HepG2 (cell line): Measurements from ENCODE around the gene ATP1A1. TPM values are rescaled to one million over a fixed set of nuclear protein-coding genes. Genes with fewer than 3 reads are reported as not detected.

Experiments
- ATAC-seq: fragments of 200-7000 bp; cut with Tn5 transposase; 3 replicates; pipeline ENCODE4 v1.9.1; 2020; ENCODE audit warnings: mild to moderate bottlenecking, moderate library complexity
- BruUV-seq: library from RNA; stranded (reverse); fragments of 400-500 nt; replicated peaks from 2 replicates; lab custom pipeline; 2021; lab: Mats Ljungman, UMichigan
- CTCF ChIA-PET: fragments of 300-600 bp; formaldehyde crosslinking; extraction: SDS; loops from one replicate; lab custom pipeline; 2021; ENCODE audit warnings: low total read pairs, inconsistent platforms, low intra/inter-chr PET ratio; lab: Yijun Ruan, JAX
- POLR2A ChIA-PET: fragments of 350-600 bp; sonication (Branson Sonifier 250); formaldehyde crosslinking; loops from one replicate; lab custom pipeline; 2020; ENCODE audit warnings: antibody characterized with exemption, inconsistent platforms; lab: Yijun Ruan, JAX
- DNase-seq: peaks from one replicate; pipeline ENCODE4 v3.0.0-alpha.2; 2015; ENCODE audit warnings: low spot score
- FAIRE-seq: peaks from 3 replicates; lab custom pipeline; 2011; peaks lifted over from hg19 to GRCh38; lab: Jason Lieb, UNC
- H2AFZ ChIP-seq: one replicate; pipeline ENCODE4 v1.6.1; 2011; ENCODE audit warnings: low read length, inconsistent platforms
- H3K27ac ChIP-seq: fragments of 300-600 bp; 3 replicates; pipeline ENCODE4 v1.8.0; 2011; ENCODE audit warnings: mixed run types, mild to moderate bottlenecking, mixed read lengths, low read length, inconsistent platforms; ENCODE audit not compliant: insufficient read depth; ENCODE audit errors: extremely low read length
- H3K27me3 ChIP-seq, 2 experiments: fragments of 200-600 bp in 1 of 2; 2 replicates in 1 of 2; 3 replicates in 1 of 2; pipeline versions ENCODE4 v1.6.0 to v1.8.0; 2011; ENCODE audit warnings: low read length in 2 of 2, mild to moderate bottlenecking in 2 of 2, moderate library complexity in 2 of 2, inconsistent platforms in 1 of 2; ENCODE audit not compliant: insufficient read depth in 2 of 2, control insufficient read depth in 1 of 2
- H3K36me3 ChIP-seq, 2 experiments: fragments of 200-600 bp in 1 of 2; replicated peaks in 1 of 2; 2 replicates in 1 of 2; 3 replicates in 1 of 2; pipeline versions ENCODE4 v1.5.1 to v1.8.0; 2011; ENCODE audit warnings: low read length in 2 of 2, inconsistent platforms in 1 of 2; ENCODE audit not compliant: insufficient read depth in 2 of 2, control insufficient read depth in 1 of 2
- H3K4me1 ChIP-seq: 2 replicates; pipeline ENCODE4 v1.5.1; 2012; ENCODE audit warnings: low read length, inconsistent platforms; ENCODE audit not compliant: insufficient read depth
- H3K4me2 ChIP-seq: 2 replicates; pipeline ENCODE4 v1.6.0; 2011; ENCODE audit warnings: low read depth, low read length, inconsistent platforms
- H3K4me3 ChIP-seq, 3 experiments: fragments of 200-600 bp in 1 of 3; sonication (generic), shearing (Covaris generic) in 1 of 3; replicated peaks in 1 of 3; 2 replicates each; pipeline ENCODE4 v1.5.1; 2011 to 2016; ENCODE audit warnings: low read length in 3 of 3, inconsistent platforms in 2 of 3, low read depth in 2 of 3, mild to moderate bottlenecking in 2 of 3, control low read depth in 1 of 3, mixed read lengths in 1 of 3; ENCODE audit not compliant: insufficient read depth in 1 of 3
- H3K79me2 ChIP-seq: one replicate; pipeline ENCODE4 v1.6.1; 2011; ENCODE audit warnings: low read length, inconsistent platforms; ENCODE audit not compliant: insufficient read depth
- H3K9ac ChIP-seq: 2 replicates; pipeline ENCODE4 v1.6.0; 2011; ENCODE audit warnings: mild to moderate bottlenecking, low read depth, low read length, inconsistent platforms; ENCODE audit not compliant: insufficient read depth
- H3K9me3 ChIP-seq: 2 replicates; pipeline ENCODE4 v1.5.1; 2012; ENCODE audit warnings: mild to moderate bottlenecking, low read length
- H4K20me1 ChIP-seq: 2 replicates; pipeline ENCODE4 v1.6.0; 2011; ENCODE audit warnings: inconsistent platforms, mild to moderate bottlenecking, low read length, moderate library complexity; ENCODE audit not compliant: insufficient read depth
- ARID5B ChIP-seq: IDR thresholded peaks from 2 replicates; pipeline ENCODE4 v1.4.0; 2020; ENCODE audit warnings: mild to moderate bottlenecking, missing genetic modification reagents
- CBX2 ChIP-seq, 2 experiments: fragments of 200-600 bp in 1 of 2; sonication (generic); formaldehyde crosslinking in 1 of 2; IDR thresholded peaks; 2 replicates each; pipeline versions ENCODE4 v1.7.0 to v1.8.1; 2018 to 2022; ENCODE audit warnings: low read depth in 2 of 2, low read length in 1 of 2, mild to moderate bottlenecking in 1 of 2, missing genetic modification reagents in 1 of 2
- CERS6 ChIP-seq: sonication (generic); formaldehyde crosslinking; IDR thresholded peaks from 2 replicates; pipeline ENCODE4 v1.5.0; 2020; ENCODE audit warnings: missing genetic modification reagents
- DPF2 ChIP-seq: sonication (generic); formaldehyde crosslinking; IDR thresholded peaks from 2 replicates; pipeline ENCODE4 v1.4.0; 2020; ENCODE audit warnings: mild to moderate bottlenecking, low read depth, missing genetic modification reagents, borderline replicate concordance
- KMT2A ChIP-seq: sonication (generic); formaldehyde crosslinking; IDR thresholded peaks from 2 replicates; pipeline ENCODE4 v1.4.0; 2020; ENCODE audit warnings: missing genetic modification reagents
- PRMT3 ChIP-seq: sonication (generic); formaldehyde crosslinking; IDR thresholded peaks from 2 replicates; pipeline ENCODE4 v1.8.1; 2022; ENCODE audit warnings: low read depth, mild to moderate bottlenecking, moderate library complexity, missing genetic modification reagents, borderline replicate concordance
- STAT5B ChIP-seq: sonication (generic); formaldehyde crosslinking; IDR thresholded peaks from 2 replicates; pipeline ENCODE4 v1.4.0; 2020; ENCODE audit warnings: missing genetic modification reagents
- TSC22D2 ChIP-seq: sonication (generic); formaldehyde crosslinking; IDR thresholded peaks from 2 replicates; pipeline ENCODE4 v1.5.1; 2020; ENCODE audit warnings: missing genetic modification reagents, mild to moderate bottlenecking, borderline replicate concordance
- ZBTB25 ChIP-seq: IDR thresholded peaks from 2 replicates; pipeline ENCODE4 v1.6.1; 2018; ENCODE audit warnings: missing genetic modification reagents
- ZNF10 ChIP-seq: sonication (generic); formaldehyde crosslinking; IDR thresholded peaks from 2 replicates; pipeline ENCODE4 v1.4.0; 2020; ENCODE audit warnings: mild to moderate bottlenecking, low read depth, missing genetic modification reagents, borderline replicate concordance
- ZNF101 ChIP-seq: sonication (generic); formaldehyde crosslinking; IDR thresholded peaks from 2 replicates; pipeline ENCODE4 v1.4.0; 2020; ENCODE audit warnings: mild to moderate bottlenecking, low read depth, missing genetic modification reagents, borderline replicate concordance
- ZNF709 ChIP-seq: sonication (generic); formaldehyde crosslinking; IDR thresholded peaks from 2 replicates; pipeline ENCODE4 v1.5.0; 2020; ENCODE audit warnings: mild to moderate bottlenecking, missing genetic modification reagents
- WGBS: methylation state at CpG from one replicate; pipeline ENCODE4 v1.1.6; 2017; ENCODE audit warnings: low lambda C conversion rate; 5-methylcytosine and 5-hydroxymethylcytosine counted together
- in situ Hi-C: cut with HindIII; loops from 2 replicates; pipeline ENCODE4 v1.10.0; 2017; ENCODE audit warnings: low pct_unique_long_range_greater_than_20kb; ENCODE audit not compliant: extremely low pct_ligation_motif_present
- intact Hi-C: fragments of 100-400 bp; cut with micrococcal nuclease; formaldehyde crosslinking; loops from one replicate; pipeline ENCODE4 v1.10.0; 2022; ENCODE audit not compliant: unreplicated experiment
- polyA plus RNA-seq, 8 experiments: library from polyadenylated mRNA; depleted of rRNA in 3 of 8; stranded (reverse) in 7 of 8; unstranded in 1 of 8; fragments of >200 nt; fragmentation: Illumina TruSeq in 4 of 8; extraction: Trizol in 4 of 8; gene quantifications; 2 replicates each; pipeline versions ENCODE4 v1.2.1 to v1.2.3, GENCODE V29; 2011 to 2016; ENCODE audit warnings: low read depth in 4 of 8, missing spikeins in 1 of 8, mixed read lengths in 1 of 8; ENCODE audit not compliant: insufficient read depth in 1 of 8
- total RNA-seq, 5 experiments: library from RNA; depleted of rRNA; stranded (reverse); fragments of >200 nt; fragmentation: Illumina TruSeq; extraction: Trizol; gene quantifications; 2 replicates each; pipeline ENCODE4 v1.2.3, GENCODE V29; 2016; ENCODE audit warnings: low read depth in 1 of 5

Gene ATP1A1
- total and polyA plus RNA-seq, 2 of the 13 experiments (the other 11 are each of a cell fraction or from before 2014, with no cell fraction given), result 280 to 705 TPM

GRCh38 chr1:116375148-116375886 lies 2.3 kb downstream of the ATP1A1 start (continued):
- 0 out of 2 replicates have a peak, but pooled peaks have one; percentile 14 for TF ChIP-seq ARID5B (CRISPR knock-in tag)

- Histone ChIP-seq H3K9ac (peak overlapping the region; percentile 85), H4K20me1 (peaks cover 65% of the 10 kb centered on the region), H2AFZ (no peak overlapping the region), H3K9me3 (no peaks in the 10 kb centered on the region), H3K4me2 (peak overlapping the region; percentile 94), H3K27ac (peak overlapping the region; percentile 77), H3K36me3 (peaks cover 0 to 4% of the 10 kb centered on the region in 2 experiments; a peak in 2 of 5 replicates), H3K4me3 (peak overlapping the region; percentile 79 to 89 (median 84)), H3K4me1 (peaks cover 78% of the 10 kb centered on the region), H3K79me2 (peaks cover 75% of the 10 kb centered on the region), H3K27me3 (peaks cover 0 to 7% of the 10 kb centered on the region in 2 experiments; a peak in 1 of 5 replicates)
- TSS peak; percentile 69 for BruUV-seq
- 3% methylated on average over 9 of the region's 9 CpGs for WGBS
- peak; percentile 37 for FAIRE-seq
- ChIA-PET POLR2A (interaction anchor here (1.0 to 4.1 kb wide), 13 partner anchors 17 to 237 kb away, joined by 3 to 24 read pairs (median 5); no protein-coding TSS in a partner anchor), CTCF (interaction anchor here (2.2 kb wide), 1 partner anchor 237 kb away, joined by 6 read pairs; no protein-coding TSS in a partner anchor)
- peak; percentile 68 for DNase-seq
- intact Hi-C loops (loop anchor here (2.0 to 5.0 kb wide), 3 partner anchors 41 to 224 kb away; no protein-coding TSS in a partner anchor), in situ Hi-C loops (no loop called here)
- ATAC-seq, result peak; percentile 10
- no peak for TF ChIP-seq TSC22D2
- no peak for TF ChIP-seq ZNF10 (CRISPR knock-in tag)
- TF ChIP-seq ZNF709 (CRISPR knock-in tag), result no peak
- no peak for TF ChIP-seq CERS6
- no peak for TF ChIP-seq DPF2 (CRISPR knock-in tag)
- TF ChIP-seq PRMT3 (CRISPR knock-in tag), result no peak
- TF ChIP-seq ZNF101, result no peak
- 0 out of 2 replicates have a peak, but pooled peaks have one; percentile 30 for TF ChIP-seq ZBTB25
- TF ChIP-seq KMT2A (CRISPR knock-in tag), result peak; percentile 68; the same call in 1 of the 2 replicates
- TF ChIP-seq CBX2 (IDR thresholded peaks at IDR 0.05; ENCODE audit: low read depth, low read length), result no peak
- TF ChIP-seq CBX2 (CRISPR knock-in tag; IDR thresholded peaks at IDR 0.05; ENCODE audit: low read depth), result no peak
- no peak for TF ChIP-seq STAT5B (CRISPR knock-in tag)
These were observed 3.1 kb downstream of the ATP1A1 start for GRCh38 chr1:116375887-116376728.
